CD4-positive, alpha-beta T cell treated with Interleukin-1 beta for 1 hour (primary cell): ENCODE data around the gene NBEA.
"Not testable (repeated sequence)": the region's sequence is repeated elsewhere in the genome, so short reads cannot be mapped to it uniquely, and the experiment has no call there.

Experiments
- DNase-seq, 2 donors: peaks; one replicate each; pipeline ENCODE4 v3.0.0-alpha.2; 2020 to 2022

The NBEA gene

DNA sequence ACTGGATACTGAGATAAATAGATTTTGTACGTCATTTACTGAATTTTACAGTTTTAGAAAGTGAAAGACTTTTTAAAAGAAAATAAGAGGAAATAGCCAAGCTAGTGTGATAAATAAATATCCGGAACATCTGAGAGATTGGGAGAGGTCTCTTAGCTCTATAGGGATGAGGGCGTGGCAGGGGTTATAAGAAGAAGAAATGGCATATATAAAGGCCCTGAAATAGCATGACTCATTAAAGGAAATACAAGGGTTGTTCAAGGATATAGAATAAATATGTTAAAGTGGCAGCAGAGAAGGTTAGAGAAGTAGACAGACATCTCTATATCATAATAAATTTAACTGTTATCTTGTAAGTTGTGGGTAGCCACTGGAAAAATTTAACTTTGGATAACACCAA, 390.1 kb downstream of the NBEA start:
- no peak for DNase-seq

- no peak for DNase-seq
Measured at GRCh38 chr13:35333157-35333556, 391.1 kb downstream of the NBEA start.

DNA sequence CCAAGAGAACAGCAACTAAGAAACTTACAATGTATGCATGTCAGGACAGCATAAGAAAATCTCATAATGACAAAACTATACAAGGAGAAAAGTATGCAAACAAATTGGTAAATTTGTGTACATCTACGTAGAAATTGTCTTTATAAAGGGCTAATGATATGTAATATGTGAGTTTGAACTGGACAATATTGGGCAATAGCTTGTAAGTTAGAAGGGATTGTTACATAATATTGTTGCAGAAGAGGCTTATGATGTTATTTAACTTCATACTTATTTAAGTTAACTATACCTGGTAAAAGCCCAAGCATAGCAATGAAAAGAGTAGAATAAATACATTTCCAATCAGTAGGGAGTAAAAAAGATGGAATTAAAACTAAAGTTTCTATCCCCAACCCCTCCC, 400.4 kb downstream of the NBEA start:
- no peak for DNase-seq

DNA sequence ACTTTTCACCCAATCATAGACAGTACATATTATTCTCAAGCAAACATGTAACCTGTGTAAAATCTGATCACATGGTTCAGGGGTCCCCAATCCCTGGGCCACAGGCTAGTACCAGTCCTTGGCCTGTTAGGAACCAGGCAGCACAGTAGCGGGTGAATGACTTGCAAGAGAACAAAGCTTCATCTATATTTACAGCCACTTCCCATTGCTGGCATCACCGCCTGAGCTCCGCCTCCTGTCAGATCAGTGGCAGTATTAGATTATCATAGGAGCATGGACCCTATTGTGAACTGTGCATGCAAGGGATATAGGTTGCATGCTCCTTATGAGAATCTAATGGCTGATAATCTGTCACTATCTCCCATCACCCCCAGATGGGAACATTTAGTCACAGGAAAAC, 401.3 kb downstream of the NBEA start:
- DNase-seq: no peak

DNA sequence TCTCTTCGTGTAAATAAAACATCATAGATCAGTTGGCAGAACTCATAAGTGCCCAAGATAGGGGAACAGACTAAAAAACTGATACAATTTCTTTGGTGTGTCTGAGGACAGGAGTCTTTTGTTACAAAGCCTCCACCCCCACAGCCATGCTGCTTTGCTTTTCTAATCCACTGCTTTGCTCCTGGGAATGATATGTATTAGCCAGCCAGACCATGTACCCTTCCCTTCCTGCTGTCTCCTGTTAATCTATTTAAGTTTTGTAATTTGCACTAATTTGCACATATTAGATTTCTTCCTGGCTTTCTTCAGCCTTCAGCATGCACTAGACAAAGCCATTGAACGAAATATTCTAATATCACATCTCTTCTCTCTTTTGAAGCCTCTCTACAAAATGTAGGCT, 403.9 kb downstream of the NBEA start:
- no peak for DNase-seq

DNA sequence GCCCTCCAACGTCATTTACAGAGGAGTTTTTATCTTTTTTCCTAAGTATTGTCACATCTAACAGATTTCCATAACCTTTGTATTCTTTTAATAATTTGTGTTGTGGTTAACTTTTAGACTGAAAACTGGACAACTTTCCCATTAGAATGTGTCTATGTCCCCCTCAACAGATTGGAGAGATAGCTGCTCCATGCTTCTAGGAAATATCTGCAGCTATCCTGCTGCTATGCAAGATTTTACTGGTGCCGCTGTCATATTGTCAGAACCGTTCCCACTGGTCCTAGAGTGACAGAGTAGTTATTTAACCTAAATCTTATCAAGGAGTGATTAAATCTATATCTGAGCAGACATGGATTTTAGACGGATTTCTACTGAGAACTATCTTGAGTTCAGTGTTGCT, 404.4 kb downstream of the NBEA start:
- no peak for DNase-seq

GRCh38 chr13:35347679-35348205, 405.7 kb downstream of the NBEA start:
- DNase-seq: no peak

GRCh38 chr13:35349052-35349451, 407.0 kb downstream of the NBEA start:
- no peak for DNase-seq

- DNase-seq: no peak
Measured at GRCh38 chr13:35349673-35350278, 407.7 kb downstream of the NBEA start.

- DNase-seq: no peak
Measured at GRCh38 chr13:35354285-35354684, 412.2 kb downstream of the NBEA start.

DNA sequence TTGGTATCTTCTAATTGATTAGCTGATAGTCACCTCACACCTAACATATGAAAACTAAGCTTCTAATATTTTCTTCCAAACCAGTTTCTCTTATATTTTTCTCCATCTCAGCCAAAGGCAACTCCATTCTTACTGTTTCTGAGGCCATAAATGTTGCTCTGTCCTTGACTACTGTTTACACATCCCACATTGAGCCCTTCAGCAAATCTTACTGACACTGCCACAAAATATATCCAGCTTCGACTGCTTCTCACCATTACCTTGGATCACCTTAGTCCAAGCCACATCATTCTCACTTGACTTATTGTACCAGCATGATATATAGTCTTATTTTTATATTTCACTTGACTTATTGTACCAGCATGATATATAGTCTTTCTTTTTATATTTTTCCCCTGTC, 412.8 kb downstream of the NBEA start:
- no peak for DNase-seq

DNA sequence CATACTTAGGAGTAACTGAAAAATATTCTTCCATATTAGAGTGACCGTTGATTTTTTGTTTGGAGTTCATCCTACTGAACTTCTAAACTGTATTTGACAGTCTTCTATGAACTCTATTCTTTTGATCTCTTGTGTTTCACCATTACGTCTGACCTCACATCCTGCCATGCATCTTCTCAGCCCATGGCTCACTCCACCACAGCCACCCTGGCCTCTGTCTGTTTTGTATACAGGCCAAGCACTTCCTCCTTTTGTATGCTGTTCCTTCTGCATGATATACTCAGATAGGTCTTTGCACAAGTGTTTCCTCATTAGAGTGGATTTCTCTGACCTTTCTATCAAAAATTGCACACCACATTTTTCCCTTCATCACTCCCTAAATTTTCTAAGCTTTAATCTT, 414.5 kb downstream of the NBEA start:
- DNase-seq: peak in 1 of 2 donors; percentile 13

DNA sequence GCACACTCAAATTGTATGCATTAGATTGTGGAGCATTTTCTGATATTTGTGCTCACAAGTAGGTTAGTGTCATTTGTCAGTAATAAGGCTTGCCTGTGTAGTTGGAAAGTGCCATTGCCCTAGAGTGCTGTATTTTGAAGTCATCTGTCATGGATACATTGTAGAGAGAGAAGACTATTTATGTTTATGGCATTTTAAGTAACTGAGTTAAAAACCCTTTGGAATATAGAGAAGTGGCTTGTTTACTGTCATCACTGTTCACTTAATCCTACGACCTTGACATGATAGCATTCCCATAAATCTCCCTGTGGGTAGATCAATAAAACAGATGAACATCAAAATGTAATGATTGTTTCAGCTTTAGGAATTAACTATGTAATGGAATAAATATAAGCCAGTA, 423.8 kb downstream of the NBEA start:
- DNase-seq: no peak

DNA sequence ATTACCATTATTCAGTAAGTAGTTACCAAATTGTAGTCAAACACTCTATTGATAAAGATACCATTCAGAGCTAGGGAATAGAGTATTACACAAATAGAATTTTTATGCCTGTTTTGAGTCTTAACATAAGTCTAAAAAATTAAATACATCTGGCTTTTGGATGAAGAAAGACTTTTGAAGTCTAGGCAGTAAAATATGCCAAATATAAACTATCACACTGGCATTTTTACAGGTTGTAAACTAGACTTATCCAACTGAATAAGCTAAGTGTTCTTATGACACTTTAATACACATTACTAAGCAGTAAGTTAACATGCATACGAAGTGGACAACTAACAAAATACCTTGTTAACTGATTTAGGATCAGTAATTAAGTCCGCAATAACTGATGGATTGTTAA, 425.5 kb downstream of the NBEA start:
- no peak for DNase-seq

DNA sequence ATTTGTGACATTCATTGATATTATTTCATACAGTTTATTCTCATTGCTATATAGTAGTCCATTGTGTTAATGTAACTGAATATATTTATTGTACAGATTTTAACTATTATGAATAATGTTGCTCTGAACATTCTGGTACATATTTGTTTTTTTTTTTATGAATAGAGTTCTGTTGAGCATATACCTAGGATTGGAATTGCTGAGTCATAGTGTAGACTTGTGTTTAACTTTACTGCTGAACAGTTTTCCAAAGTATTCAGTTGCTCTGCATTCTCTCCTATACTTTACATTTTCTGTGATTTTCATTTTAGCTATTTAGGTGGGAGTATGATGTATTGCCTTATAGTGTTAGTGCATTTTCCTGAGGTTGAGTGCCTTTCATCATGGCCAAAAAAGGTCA, 436.9 kb downstream of the NBEA start:
- DNase-seq: no peak

GRCh38 chr13:35379663-35380062, 437.6 kb downstream of the NBEA start:
- DNase-seq: no peak

DNA sequence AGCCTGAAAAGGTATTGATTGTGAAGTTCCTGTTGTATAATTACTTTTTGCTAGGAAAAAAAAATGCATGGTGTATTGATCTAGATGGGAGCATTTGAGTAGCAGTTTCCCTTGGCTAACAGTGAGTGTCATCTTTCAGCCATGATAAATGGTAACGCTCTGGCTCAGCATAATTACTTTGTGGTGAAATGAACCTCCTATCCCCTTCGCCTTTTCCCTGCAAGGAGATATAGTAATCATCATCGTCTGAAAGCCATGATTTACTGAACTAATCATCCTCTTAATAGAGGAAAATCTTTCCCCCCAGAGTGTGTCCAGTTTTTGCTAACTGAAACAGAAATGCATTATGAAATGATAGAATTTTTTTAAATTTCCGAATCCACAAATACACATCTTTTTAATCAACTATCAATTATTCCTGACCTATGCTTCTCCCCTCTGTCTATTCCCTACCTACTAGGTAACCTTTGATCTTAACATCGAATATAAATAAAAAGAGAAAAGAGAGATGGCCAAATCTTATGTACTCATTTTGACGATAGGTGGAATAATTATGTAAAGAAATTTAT, 445.7 kb downstream of the NBEA start:
- DNase-seq: no peak

- DNase-seq: no peak
Measured at GRCh38 chr13:35388441-35389355, 446.6 kb downstream of the NBEA start.

DNA sequence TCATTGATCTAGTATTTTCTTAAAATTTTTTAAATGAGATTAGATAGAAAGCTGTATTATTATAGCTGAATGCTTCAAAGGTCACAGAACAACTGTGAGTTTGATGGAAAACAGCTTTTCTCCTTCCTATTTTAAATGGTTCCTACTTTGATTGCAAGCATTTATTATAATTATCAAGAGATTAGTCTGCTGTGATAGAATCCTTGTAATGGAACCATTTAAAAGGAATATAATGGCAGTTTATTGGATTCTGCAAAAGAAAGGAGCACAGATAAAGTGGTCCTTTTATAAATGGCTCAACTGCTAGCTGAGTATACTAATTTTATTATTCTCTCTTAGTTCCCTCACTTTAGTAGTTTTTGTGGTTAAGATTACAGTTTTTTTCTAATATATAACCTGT, 447.5 kb downstream of the NBEA start:
- no peak for DNase-seq

DNA sequence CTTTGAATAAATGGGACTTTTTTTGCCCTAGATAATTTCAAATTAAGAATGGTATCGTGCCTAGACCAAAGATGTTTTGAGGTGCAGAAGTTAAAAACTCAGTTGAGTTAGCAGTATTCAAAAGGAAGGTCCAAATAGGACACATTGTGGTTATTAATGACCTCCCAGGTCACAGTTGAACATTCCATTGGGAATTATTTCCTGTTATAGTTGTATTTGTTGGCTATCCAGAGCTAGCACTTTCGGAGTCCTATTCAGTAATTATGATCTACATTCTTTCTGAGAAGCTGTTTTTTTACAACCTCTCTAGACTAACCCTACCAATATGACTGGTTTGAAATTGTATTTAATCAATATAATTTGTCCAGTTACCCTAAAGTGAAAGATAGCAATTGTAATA, 450.7 kb downstream of the NBEA start:
- no peak for DNase-seq

GRCh38 chr13:35393886-35394285, 451.8 kb downstream of the NBEA start:
- DNase-seq: no peak

GRCh38 chr13:35408285-35408684, 466.2 kb downstream of the NBEA start:
- DNase-seq: not testable (repeated sequence)

GRCh38 chr13:35411059-35411744, 469.1 kb downstream of the NBEA start:
- no peak for DNase-seq
